ENCODE results near the gene LSAMP. TPM values are rescaled to one million over a fixed set of nuclear protein-coding genes. Genes with fewer than 3 reads are reported as not detected.

LSAMP gene
- total and polyA plus RNA-seq, 2 of the 8 experiments (the other 6 are each of a cell fraction or from before 2014, with no cell fraction given), result 1.8 to 5.7 TPM

GRCh38 chr3:116097226-116097625 is 348.1 kb downstream of the LSAMP start:
- H2BK120ac ChIP-seq (replicated peaks; ENCODE audit: low read depth, low read length), result no peak overlapping the region
- no peak overlapping the region for H2AK5ac ChIP-seq (ENCODE audit: low read depth, low read length)
- no peaks in the 10 kb centered on the region for H3K27me3 ChIP-seq (replicated peaks in 1 of 4; ENCODE audit: control insufficient read depth in 3 of 4, extremely low read depth in 1 of 4, insufficient read depth in 3 of 4, low read length in 3 of 4)
- no peak overlapping the region for H3K18ac ChIP-seq (ENCODE audit: extremely low read depth, low read length)
- no peak overlapping the region for H3K4me2 ChIP-seq (ENCODE audit: insufficient read depth in 1 of 2, low read depth in 2 of 2, low read length in 2 of 2)
- no peaks in the 10 kb centered on the region for H3K36me3 ChIP-seq (ENCODE audit: control insufficient read depth in 2 of 4, insufficient read depth in 4 of 4, low read length in 3 of 4)
- no peak overlapping the region for H3K23ac ChIP-seq (ENCODE audit: insufficient read length)
- DNase-seq (ENCODE audit: low read depth in 1 of 2, low spot score in 2 of 2) (no peak), FAIRE-seq (no peak)
- H4K20me1 ChIP-seq (replicated peaks in 1 of 2; ENCODE audit: control insufficient read depth in 1 of 2, insufficient read depth in 2 of 2, low read length in 2 of 2), result no peaks in the 10 kb centered on the region
- ChIA-PET CTCF (ENCODE audit: partially characterized antibody) (no interaction called here), POLR2A (ENCODE audit: partially characterized antibody) (no interaction called here)
- H3K4ac ChIP-seq (replicated peaks; ENCODE audit: insufficient read length, low read depth, low read length), result no peak overlapping the region
- H3K14ac ChIP-seq (ENCODE audit: insufficient read length), result no peak overlapping the region
- no peak overlapping the region for H2BK12ac ChIP-seq (ENCODE audit: low read depth, low read length)
- H2BK20ac ChIP-seq (ENCODE audit: low read length), result no peak overlapping the region
- no peaks in the 10 kb centered on the region for H3K4me1 ChIP-seq (replicated peaks in 1 of 4; ENCODE audit: control insufficient read depth in 3 of 4, insufficient read depth in 4 of 4, low read length in 3 of 4)
- no peak overlapping the region for H2BK5ac ChIP-seq (ENCODE audit: low read depth, low read length)
- no peak overlapping the region for H3K27ac ChIP-seq (ENCODE audit: low read depth, low read length)
- no peak overlapping the region for H4K8ac ChIP-seq (ENCODE audit: extremely low read depth, insufficient read depth, low read length)
- H3K9ac ChIP-seq (replicated peaks in 1 of 4; ENCODE audit: extremely low read depth in 1 of 4, low read depth in 3 of 4, low read length in 3 of 4), result no peak overlapping the region
- no peaks in the 10 kb centered on the region for H3K23me2 ChIP-seq (ENCODE audit: low read depth, low read length)
- H3K4me3 ChIP-seq (ENCODE audit: extremely low read depth in 1 of 4, insufficient read depth in 2 of 4, low read depth in 3 of 4, low read length in 4 of 4), result no peak overlapping the region
- no peak overlapping the region for H2BK15ac ChIP-seq (ENCODE audit: low read length)
- H3K79me1 ChIP-seq (ENCODE audit: low read depth, low read length), result no peaks in the 10 kb centered on the region
- H2AFZ ChIP-seq (ENCODE audit: low read length), result no peak overlapping the region
- H4K91ac ChIP-seq (replicated peaks; ENCODE audit: insufficient read length, low read length), result no peak overlapping the region
- no peaks in the 10 kb centered on the region for H3K79me2 ChIP-seq (ENCODE audit: control insufficient read depth in 1 of 2, insufficient read depth in 2 of 2, low read length in 2 of 2)
- H3K9me3 ChIP-seq (ENCODE audit: insufficient read depth in 2 of 2, low read depth in 1 of 2, low read length in 1 of 2), result no peaks in the 10 kb centered on the region
- no peak for TF ChIP-seq POU5F1 (IDR thresholded peaks at IDR 0.05; ENCODE audit: low read depth, low read length)
- no peak for TF ChIP-seq SUZ12 (IDR thresholded peaks at IDR 0.05; ENCODE audit: low read length)
- no peak for TF ChIP-seq SAP30 (IDR thresholded peaks at IDR 0.05; ENCODE audit: insufficient read depth, insufficient replicate concordance, low read length)
- WGBS, 2 experiments (ENCODE audit: extremely low coverage in 1 of 2, insufficient coverage in 1 of 2, insufficient read length in 1 of 2, insufficient replicate concordance in 2 of 2, low coverage in 1 of 2, low lambda C conversion rate in 2 of 2, missing lambda C conversion rate in 1 of 2), result 81% methylated on average over 2 of the region's 2 CpGs; no CpG with 5 or more reads in 1 of the 2 experiments
- H3K56ac ChIP-seq (replicated peaks; ENCODE audit: insufficient read length, low read depth, low read length), result no peak overlapping the region
- no peak overlapping the region for H4K5ac ChIP-seq (ENCODE audit: insufficient read length, low read depth, low read length)

All from H1 (cell line).